ENCODE results near the gene FRMPD4.

FRMPD4 gene

GRCh38 chrX:12648995-12649394, 510.7 kb downstream of the FRMPD4 start:
- Histone ChIP-seq H3K9me3 (ENCODE audit: control insufficient read depth in 2 of 2, low read length in 2 of 2) (no peaks in the 10 kb centered on the region), H3K27me3 (ENCODE audit: control insufficient read depth in 2 of 2, insufficient read depth in 2 of 2, low read length in 2 of 2) (no peaks in the 10 kb centered on the region), H3K4me1 (ENCODE audit: control insufficient read depth in 2 of 2, insufficient read depth in 2 of 2, low read length in 2 of 2) (no peaks in the 10 kb centered on the region), H3K9ac (ENCODE audit: low read depth in 1 of 2, low read length in 2 of 2) (no peak overlapping the region), H3K4me3 (ENCODE audit: low read length in 2 of 2) (no peak overlapping the region), H3K27ac (ENCODE audit: low read depth in 2 of 2, low read length in 2 of 2) (no peak overlapping the region), H3K36me3 (ENCODE audit: control insufficient read depth in 2 of 2, insufficient read depth in 2 of 2, low read length in 2 of 2) (no peaks in the 10 kb centered on the region)

DNA sequence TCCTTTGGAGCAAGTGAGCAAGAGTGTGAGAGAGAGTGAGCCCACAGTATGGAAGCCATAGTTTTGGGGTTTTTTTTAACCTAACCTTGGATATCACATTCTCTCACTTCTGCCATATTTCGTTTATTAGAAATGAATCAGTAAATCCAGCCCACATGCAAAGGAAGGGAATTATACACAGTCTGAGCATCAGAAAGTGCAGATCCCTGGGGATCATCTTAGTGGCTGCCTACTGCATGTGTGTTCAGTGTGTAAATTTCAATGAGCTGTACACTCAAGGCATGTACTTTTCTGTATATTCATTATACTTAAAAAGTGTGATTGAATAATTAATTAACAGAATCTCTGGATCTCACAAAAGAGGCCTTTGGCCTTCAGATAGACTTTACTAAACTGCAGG, 519.2 kb downstream of the FRMPD4 start:
- Histone ChIP-seq H3K27me3 (ENCODE audit: control insufficient read depth in 2 of 2, insufficient read depth in 2 of 2, low read length in 2 of 2) (no peaks in the 10 kb centered on the region), H3K27ac (ENCODE audit: low read depth in 2 of 2, low read length in 2 of 2) (no peak overlapping the region), H3K9me3 (ENCODE audit: control insufficient read depth in 2 of 2, low read length in 2 of 2) (no peaks in the 10 kb centered on the region), H3K36me3 (ENCODE audit: control insufficient read depth in 2 of 2, insufficient read depth in 2 of 2, low read length in 2 of 2) (no peaks in the 10 kb centered on the region), H3K4me1 (ENCODE audit: control insufficient read depth in 2 of 2, insufficient read depth in 2 of 2, low read length in 2 of 2) (no peaks in the 10 kb centered on the region), H3K4me3 (ENCODE audit: low read length in 2 of 2) (no peak overlapping the region), H3K9ac (ENCODE audit: low read depth in 1 of 2, low read length in 2 of 2) (no peak overlapping the region)

DNA sequence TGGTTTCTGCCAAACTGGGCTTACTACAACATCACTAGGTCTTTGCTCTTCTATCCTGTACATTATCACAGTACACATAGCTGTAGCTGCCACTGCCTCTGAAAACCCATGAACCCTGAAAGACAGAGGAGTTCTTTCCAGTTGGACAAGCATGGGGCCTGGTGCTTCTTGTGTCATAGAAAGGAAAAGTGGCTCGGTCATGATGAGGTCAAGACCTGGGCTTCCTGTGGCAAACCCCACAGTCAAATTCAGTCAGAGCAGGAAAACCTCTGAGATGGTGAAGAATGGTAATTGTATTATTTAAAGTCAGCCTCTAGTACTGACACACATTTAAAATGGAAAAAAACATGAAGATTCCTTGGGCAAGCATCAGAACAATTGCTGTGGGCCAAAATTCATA, 519.6 kb downstream of the FRMPD4 start:
- Histone ChIP-seq H3K4me3 (ENCODE audit: low read length in 2 of 2) (no peak overlapping the region), H3K27me3 (ENCODE audit: control insufficient read depth in 2 of 2, insufficient read depth in 2 of 2, low read length in 2 of 2) (no peaks in the 10 kb centered on the region), H3K4me1 (ENCODE audit: control insufficient read depth in 2 of 2, insufficient read depth in 2 of 2, low read length in 2 of 2) (no peaks in the 10 kb centered on the region)

GRCh38 chrX:12661464-12661863, 523.2 kb downstream of the FRMPD4 start:
- no peaks in the 10 kb centered on the region for H3K27me3 ChIP-seq (ENCODE audit: control insufficient read depth in 2 of 2, insufficient read depth in 2 of 2, low read length in 2 of 2)
- H3K9ac ChIP-seq (ENCODE audit: low read depth in 1 of 2, low read length in 2 of 2), result no peak overlapping the region
- H3K4me1 ChIP-seq (ENCODE audit: control insufficient read depth in 2 of 2, insufficient read depth in 2 of 2, low read length in 2 of 2), result no peaks in the 10 kb centered on the region
- no peak overlapping the region for H3K27ac ChIP-seq (ENCODE audit: low read depth in 2 of 2, low read length in 2 of 2)
- H3K36me3 ChIP-seq (ENCODE audit: control insufficient read depth in 2 of 2, insufficient read depth in 2 of 2, low read length in 2 of 2), result no peaks in the 10 kb centered on the region
- H3K9me3 ChIP-seq (ENCODE audit: control insufficient read depth in 2 of 2, low read length in 2 of 2), result no peaks in the 10 kb centered on the region
- H3K4me3 ChIP-seq (ENCODE audit: low read length in 2 of 2), result no peak overlapping the region

More for the DNA sequence above, 519.6 kb downstream of the FRMPD4 start:
- Histone ChIP-seq H3K9me3 (ENCODE audit: control insufficient read depth in 2 of 2, low read length in 2 of 2) (no peaks in the 10 kb centered on the region), H3K36me3 (ENCODE audit: control insufficient read depth in 2 of 2, insufficient read depth in 2 of 2, low read length in 2 of 2) (no peaks in the 10 kb centered on the region), H3K27ac (ENCODE audit: low read depth in 2 of 2, low read length in 2 of 2) (no peak overlapping the region), H3K9ac (ENCODE audit: low read depth in 1 of 2, low read length in 2 of 2) (no peak overlapping the region)

- no peak overlapping the region for H3K4me3 ChIP-seq (ENCODE audit: low read length in 2 of 2)
- H3K9ac ChIP-seq (ENCODE audit: low read depth in 1 of 2, low read length in 2 of 2), result no peak overlapping the region
- H3K27me3 ChIP-seq (ENCODE audit: control insufficient read depth in 2 of 2, insufficient read depth in 2 of 2, low read length in 2 of 2), result peaks cover 3 to 6% of the 10 kb centered on the region in 2 donors
- H3K4me1 ChIP-seq (ENCODE audit: control insufficient read depth in 2 of 2, insufficient read depth in 2 of 2, low read length in 2 of 2), result no peaks in the 10 kb centered on the region
- H3K27ac ChIP-seq (ENCODE audit: low read depth in 2 of 2, low read length in 2 of 2), result no peak overlapping the region
- peaks cover 0 to 2% of the 10 kb centered on the region in 2 donors for H3K9me3 ChIP-seq (ENCODE audit: control insufficient read depth in 2 of 2, low read length in 2 of 2)
- no peaks in the 10 kb centered on the region for H3K36me3 ChIP-seq (ENCODE audit: control insufficient read depth in 2 of 2, insufficient read depth in 2 of 2, low read length in 2 of 2)
Observed at GRCh38 chrX:12672367-12673106, 534.3 kb downstream of the FRMPD4 start.

- H3K36me3 ChIP-seq (ENCODE audit: control insufficient read depth in 2 of 2, insufficient read depth in 2 of 2, low read length in 2 of 2), result no peaks in the 10 kb centered on the region
- H3K4me1 ChIP-seq (ENCODE audit: control insufficient read depth in 2 of 2, insufficient read depth in 2 of 2, low read length in 2 of 2), result no peaks in the 10 kb centered on the region
- peaks cover 3 to 6% of the 10 kb centered on the region in 2 donors for H3K27me3 ChIP-seq (ENCODE audit: control insufficient read depth in 2 of 2, insufficient read depth in 2 of 2, low read length in 2 of 2)
- no peak overlapping the region for H3K27ac ChIP-seq (ENCODE audit: low read depth in 2 of 2, low read length in 2 of 2)
- H3K9me3 ChIP-seq (ENCODE audit: control insufficient read depth in 2 of 2, low read length in 2 of 2), result peaks cover 0 to 2% of the 10 kb centered on the region in 2 donors
- no peak overlapping the region for H3K9ac ChIP-seq (ENCODE audit: low read depth in 1 of 2, low read length in 2 of 2)
- H3K4me3 ChIP-seq (ENCODE audit: low read length in 2 of 2), result no peak overlapping the region
Observed at GRCh38 chrX:12673487-12673886, 535.2 kb downstream of the FRMPD4 start.

DNA sequence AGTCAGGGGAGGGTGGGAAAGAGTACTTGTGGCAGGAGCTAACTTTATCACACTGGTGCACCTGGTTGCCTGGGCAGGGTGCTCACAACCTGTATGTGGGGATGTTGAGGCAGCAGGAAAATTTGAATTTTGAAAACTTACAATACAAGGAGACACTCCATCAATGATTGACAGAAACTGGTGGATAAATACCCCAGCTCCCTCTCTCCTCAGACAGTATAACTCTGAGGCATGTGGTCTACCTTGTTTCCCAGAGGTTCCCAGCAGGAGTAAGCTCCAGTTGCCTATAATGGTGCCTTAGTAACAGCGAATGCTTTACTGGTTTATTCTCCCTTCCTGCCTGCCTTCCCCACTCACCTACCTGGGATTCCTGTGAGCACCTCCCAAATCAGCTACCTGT, 541.2 kb downstream of the FRMPD4 start:
- Histone ChIP-seq H3K9ac (ENCODE audit: low read depth in 1 of 2, low read length in 2 of 2) (no peak overlapping the region), H3K4me1 (ENCODE audit: control insufficient read depth in 2 of 2, insufficient read depth in 2 of 2, low read length in 2 of 2) (no peaks in the 10 kb centered on the region), H3K27me3 (ENCODE audit: control insufficient read depth in 2 of 2, insufficient read depth in 2 of 2, low read length in 2 of 2) (peaks cover 2 to 5% of the 10 kb centered on the region in 2 donors), H3K27ac (ENCODE audit: low read depth in 2 of 2, low read length in 2 of 2) (no peak overlapping the region), H3K36me3 (ENCODE audit: control insufficient read depth in 2 of 2, insufficient read depth in 2 of 2, low read length in 2 of 2) (no peaks in the 10 kb centered on the region), H3K4me3 (ENCODE audit: low read length in 2 of 2) (no peak overlapping the region), H3K9me3 (ENCODE audit: control insufficient read depth in 2 of 2, low read length in 2 of 2) (peaks cover 0 to 3% of the 10 kb centered on the region in 2 donors)

- Histone ChIP-seq H3K27ac (ENCODE audit: low read depth in 2 of 2, low read length in 2 of 2) (no peak overlapping the region), H3K36me3 (ENCODE audit: control insufficient read depth in 2 of 2, insufficient read depth in 2 of 2, low read length in 2 of 2) (no peaks in the 10 kb centered on the region), H3K4me3 (ENCODE audit: low read length in 2 of 2) (no peak overlapping the region), H3K9ac (ENCODE audit: low read depth in 1 of 2, low read length in 2 of 2) (no peak overlapping the region), H3K27me3 (ENCODE audit: control insufficient read depth in 2 of 2, insufficient read depth in 2 of 2, low read length in 2 of 2) (peaks cover 2% of the 10 kb centered on the region in 2 donors), H3K9me3 (ENCODE audit: control insufficient read depth in 2 of 2, low read length in 2 of 2) (peaks cover 0 to 3% of the 10 kb centered on the region in 2 donors), H3K4me1 (ENCODE audit: control insufficient read depth in 2 of 2, insufficient read depth in 2 of 2, low read length in 2 of 2) (no peaks in the 10 kb centered on the region)
Observed at GRCh38 chrX:12681047-12681446, 542.8 kb downstream of the FRMPD4 start.

- H3K4me1 ChIP-seq (ENCODE audit: control insufficient read depth in 2 of 2, insufficient read depth in 2 of 2, low read length in 2 of 2), result no peaks in the 10 kb centered on the region
- no peak overlapping the region for H3K27ac ChIP-seq (ENCODE audit: low read depth in 2 of 2, low read length in 2 of 2)
- no peak overlapping the region for H3K9ac ChIP-seq (ENCODE audit: low read depth in 1 of 2, low read length in 2 of 2)
- no peaks in the 10 kb centered on the region for H3K9me3 ChIP-seq (ENCODE audit: control insufficient read depth in 2 of 2, low read length in 2 of 2)
- no peaks in the 10 kb centered on the region for H3K36me3 ChIP-seq (ENCODE audit: control insufficient read depth in 2 of 2, insufficient read depth in 2 of 2, low read length in 2 of 2)
- H3K27me3 ChIP-seq (ENCODE audit: control insufficient read depth in 2 of 2, insufficient read depth in 2 of 2, low read length in 2 of 2), result peaks cover 2 to 3% of the 10 kb centered on the region in 2 donors
- H3K4me3 ChIP-seq (ENCODE audit: low read length in 2 of 2), result no peak overlapping the region
Observed at GRCh38 chrX:12685541-12685940, 547.3 kb downstream of the FRMPD4 start.

DNA sequence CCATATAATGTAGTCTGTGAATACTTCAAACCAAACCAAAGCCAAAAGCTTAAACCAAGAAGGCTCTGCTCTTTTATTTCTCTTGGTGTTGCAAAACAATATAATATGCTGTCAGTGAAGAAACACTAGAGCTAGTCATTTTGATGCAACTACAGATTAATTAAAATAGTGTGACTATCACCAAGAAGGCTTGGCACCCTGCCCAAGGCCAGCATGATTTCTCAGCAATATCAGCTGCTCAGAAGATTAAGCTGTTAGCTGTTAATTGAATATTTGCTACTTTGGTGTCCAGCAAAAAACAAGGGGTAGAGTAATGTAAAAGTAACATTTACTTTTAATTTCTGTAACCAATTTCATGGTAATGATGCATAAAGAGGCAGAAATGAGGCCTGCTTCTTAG, 548.1 kb downstream of the FRMPD4 start:
- H3K9ac ChIP-seq (ENCODE audit: low read depth in 1 of 2, low read length in 2 of 2), result no peak overlapping the region
- H3K27me3 ChIP-seq (ENCODE audit: control insufficient read depth in 2 of 2, insufficient read depth in 2 of 2, low read length in 2 of 2), result peaks cover 2 to 3% of the 10 kb centered on the region in 2 donors
- no peaks in the 10 kb centered on the region for H3K36me3 ChIP-seq (ENCODE audit: control insufficient read depth in 2 of 2, insufficient read depth in 2 of 2, low read length in 2 of 2)
- no peaks in the 10 kb centered on the region for H3K4me1 ChIP-seq (ENCODE audit: control insufficient read depth in 2 of 2, insufficient read depth in 2 of 2, low read length in 2 of 2)
- no peaks in the 10 kb centered on the region for H3K9me3 ChIP-seq (ENCODE audit: control insufficient read depth in 2 of 2, low read length in 2 of 2)
- no peak overlapping the region for H3K27ac ChIP-seq (ENCODE audit: low read depth in 2 of 2, low read length in 2 of 2)
- H3K4me3 ChIP-seq (ENCODE audit: low read length in 2 of 2), result no peak overlapping the region

Measured in mucosa of rectum (tissue), 2 donors.